HG02885 (cell line): ENCODE data around the gene C12orf76.
A peak's percentile ranks its signal among the peaks of the same experiment; 100 is the strongest.

ENCODE experiments used
- ATAC-seq: cut with Tn5 transposase; IDR thresholded peaks from one replicate; pipeline ENCODE4 v1.9.1; 2021; ENCODE audit warnings: mild to moderate bottlenecking; ENCODE audit not compliant: unreplicated experiment, poor library complexity

The C12orf76 gene

DNA sequence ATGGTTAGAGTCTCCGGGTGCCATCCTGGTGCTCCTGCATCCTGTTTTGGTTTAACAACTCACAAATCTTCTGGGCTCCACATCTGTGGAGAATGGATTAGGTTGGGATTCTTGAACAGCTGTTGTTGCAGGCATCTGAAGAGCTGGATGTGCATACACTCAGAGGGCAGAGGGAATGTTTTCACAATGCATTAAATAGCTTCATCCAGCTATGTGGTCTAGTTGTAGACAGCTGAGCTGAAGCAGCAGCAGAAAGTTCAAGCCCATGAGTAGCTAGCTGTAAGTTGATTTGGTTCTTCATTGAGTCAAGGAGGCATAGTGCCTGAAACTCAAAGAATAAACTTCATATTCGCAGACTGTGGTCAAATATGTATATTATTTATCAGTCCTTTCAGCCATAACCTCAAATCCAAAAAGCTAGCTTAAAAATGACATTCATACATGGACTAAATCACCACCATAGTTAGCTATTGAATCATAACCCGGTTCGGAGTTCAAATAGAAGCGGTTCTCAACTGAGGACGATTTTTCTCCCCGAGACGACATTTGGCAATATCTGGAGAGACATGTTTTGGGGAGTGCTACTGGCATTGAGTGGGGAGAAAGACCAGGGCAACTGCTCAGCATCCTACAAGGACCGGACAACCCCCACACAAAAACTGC, 50.0 kb downstream of the C12orf76 start:
- no peak for ATAC-seq

DNA sequence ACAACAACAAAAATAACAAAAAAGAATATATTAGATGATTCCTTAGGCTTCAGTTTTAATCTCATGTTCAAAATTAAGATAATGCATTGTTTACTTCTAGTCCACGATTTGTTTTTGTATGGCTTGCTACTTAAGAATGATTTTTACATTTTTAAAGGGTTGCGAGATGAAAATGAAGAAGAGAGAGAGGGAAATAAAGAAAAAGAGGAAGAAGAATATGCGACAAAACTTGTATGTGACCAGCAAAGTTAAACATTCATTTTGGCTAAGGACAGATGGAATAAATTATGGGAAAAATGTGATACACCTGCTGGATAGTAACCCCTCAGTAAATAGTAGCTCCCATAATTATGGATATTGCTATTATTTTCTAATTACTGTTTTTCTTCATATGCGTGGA, 50.9 kb downstream of the C12orf76 start:
- no peak for ATAC-seq

DNA sequence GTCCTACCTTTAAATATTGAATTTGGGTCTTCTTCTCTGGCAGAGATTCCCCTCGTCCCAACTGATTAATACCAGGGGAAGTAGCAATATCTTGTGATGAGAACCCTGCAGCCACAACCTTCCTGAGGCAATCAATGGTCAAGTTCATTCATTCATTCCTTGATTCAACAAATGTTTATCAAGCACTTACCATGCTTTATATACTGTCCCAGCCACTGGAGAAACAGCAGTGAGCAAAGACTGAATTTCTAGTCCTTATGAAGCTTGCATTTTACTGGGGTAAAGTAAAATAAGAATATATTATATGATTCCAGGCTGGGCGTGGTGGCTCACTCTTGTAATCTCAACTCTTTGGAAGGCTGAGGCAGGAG, 51.9 kb downstream of the C12orf76 start:
- no peak for ATAC-seq

DNA sequence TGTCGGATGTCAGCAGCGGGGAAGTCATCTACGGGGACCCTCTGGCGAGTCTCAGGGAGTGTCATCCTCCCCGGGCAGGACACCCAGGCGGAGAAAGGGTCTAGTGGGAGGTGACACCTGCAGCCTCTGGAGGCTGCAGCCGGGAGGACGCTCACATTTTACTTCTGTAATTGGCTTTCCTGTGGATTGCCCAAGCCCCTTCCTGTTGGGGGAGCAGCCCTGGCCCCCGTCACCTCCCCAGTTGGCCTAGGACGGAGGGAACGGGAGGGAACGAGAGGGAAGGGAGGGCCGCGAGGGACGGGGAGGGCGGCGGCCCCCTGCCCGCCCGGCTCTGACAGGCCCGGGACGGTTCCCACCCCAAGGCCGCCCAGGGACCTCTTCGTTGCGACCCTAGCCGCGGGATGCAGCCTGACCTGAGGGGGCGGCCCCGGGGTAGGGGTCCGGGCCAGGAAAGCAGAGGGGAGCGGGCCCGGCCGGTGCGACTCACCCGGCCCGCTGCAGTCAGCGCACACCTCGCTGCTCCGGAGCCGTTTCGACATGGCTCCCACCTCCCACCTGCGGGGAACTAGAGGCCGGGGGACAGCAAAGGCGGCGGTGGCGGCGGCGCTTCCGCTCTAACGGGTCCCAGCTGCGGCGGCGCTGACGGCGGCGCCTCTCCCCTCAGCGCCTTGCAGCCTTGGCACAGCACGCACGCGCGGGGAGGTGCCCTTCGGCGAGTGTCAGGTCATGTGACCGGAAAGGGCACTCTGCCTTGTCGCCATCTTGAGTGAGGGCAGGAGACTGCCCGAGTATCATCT, 52.4 kb downstream of the C12orf76 start, which contains the start of gene GIT2:
GIT2 (minus strand) TSS at position 683 of the 797 bp plus-strand sequence; CDS start at position 539, 144 bp downstream.
- peak; percentile 73 for ATAC-seq

DNA sequence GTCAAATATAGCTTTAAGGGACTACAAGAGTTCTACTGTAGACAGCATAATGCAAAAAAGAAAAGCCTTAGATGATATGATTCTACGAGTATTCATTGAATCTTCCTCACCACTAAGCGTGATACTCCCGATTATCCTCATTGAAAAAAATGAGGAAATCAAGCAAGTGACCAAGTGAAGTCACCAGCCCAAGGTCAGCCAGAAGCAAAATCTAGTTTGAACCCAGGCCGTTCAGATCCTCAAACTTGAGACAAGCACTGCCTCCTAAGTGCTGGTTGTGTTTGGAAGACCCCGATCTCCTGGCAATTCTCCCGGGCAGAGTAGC, 53.0 kb downstream of the C12orf76 start:
- no peak for ATAC-seq

DNA sequence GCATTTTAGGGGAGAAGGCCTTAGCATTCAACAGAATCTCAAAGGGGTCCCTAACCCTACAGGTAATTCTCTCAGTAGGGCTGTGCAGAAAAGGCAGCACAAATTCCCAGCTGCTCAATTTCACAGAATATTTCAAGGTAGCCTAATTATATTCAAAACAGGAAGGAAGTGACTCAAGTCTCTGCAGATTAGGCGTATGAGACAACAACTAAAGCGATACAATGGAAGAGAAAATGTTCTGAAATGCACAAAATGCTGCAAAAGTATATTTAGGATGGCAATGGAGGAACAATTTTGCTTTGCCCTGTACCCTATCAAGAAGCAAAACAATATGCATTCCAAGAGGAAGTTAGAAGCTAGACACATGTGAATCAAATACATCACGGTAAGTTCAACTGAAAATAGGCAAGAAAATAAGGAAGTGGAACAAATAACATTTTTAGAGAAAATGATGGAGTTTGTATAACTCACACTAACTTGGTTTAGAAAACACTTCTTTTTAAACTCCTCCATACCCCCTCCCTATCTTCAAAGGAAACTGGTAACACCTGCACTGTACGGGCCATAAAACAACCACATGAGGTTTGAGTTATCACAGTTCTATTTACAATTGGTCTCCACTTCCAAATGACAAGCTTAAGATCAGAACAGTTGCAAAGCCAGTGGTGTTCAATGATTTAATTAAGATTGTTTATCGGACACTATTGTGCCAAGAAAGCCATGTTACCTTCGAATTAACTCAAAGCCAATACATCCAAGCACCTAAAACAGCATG, 53.7 kb downstream of the C12orf76 start:
- no peak for ATAC-seq

DNA sequence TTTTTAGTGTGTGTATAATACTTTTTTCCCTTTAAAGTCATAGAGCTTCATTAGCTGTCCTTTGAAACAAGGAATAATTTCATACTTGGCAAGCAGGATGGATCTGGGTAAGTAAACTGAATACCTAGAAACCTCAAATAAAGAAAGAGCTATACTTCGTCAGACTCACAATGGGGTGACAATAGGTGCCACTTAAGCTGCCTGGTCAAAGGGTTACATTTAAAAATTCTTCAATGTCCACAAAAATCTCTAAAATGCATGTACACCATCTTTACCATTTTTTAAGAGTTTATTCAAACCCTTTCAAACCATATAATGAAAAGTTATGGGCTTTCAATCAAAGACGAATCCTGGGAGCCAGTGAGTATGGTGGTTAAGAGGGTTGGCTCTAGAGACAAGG, 55.2 kb downstream of the C12orf76 start:
- ATAC-seq, result no peak

DNA sequence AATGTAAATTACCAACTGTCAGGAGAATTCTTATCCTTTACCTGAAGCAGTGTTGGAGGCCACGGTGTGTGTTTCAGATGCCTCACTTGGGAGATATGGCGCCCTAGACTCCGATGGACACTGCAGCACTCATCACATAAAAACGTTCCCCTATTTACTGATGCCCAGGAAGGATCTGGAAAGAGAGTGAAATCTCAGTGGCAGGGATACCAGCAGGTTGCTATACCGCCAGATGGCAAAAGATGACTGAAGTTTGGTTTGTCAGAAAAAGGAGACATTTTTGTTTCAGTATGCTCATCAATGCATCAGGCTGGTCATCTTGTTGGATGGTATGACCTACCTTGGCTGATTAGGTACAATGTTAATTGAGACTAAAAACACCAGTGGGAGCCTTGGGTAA, 56.7 kb downstream of the C12orf76 start:
- no peak for ATAC-seq
